Esophagus muscularis mucosa (tissue), 4 donors: Measurements from ENCODE around the gene CMTM8.

Source experiments
- EP300 ChIP-seq: sonication (generic); formaldehyde crosslinking; IDR thresholded peaks from one replicate; pipeline ENCODE4 v1.6.1; 2017; ENCODE audit warnings: antibody characterized with exemption
- POLR2AphosphoS5 ChIP-seq, 2 donors: sonication (generic); formaldehyde crosslinking; IDR thresholded peaks; one replicate each; pipeline ENCODE4 v1.6.1; 2017; ENCODE audit warnings: antibody characterized with exemption in 2 of 2
- TF ChIP-seq, protein P1 (sequence below), 3 experiments: fragments of 200-600 bp in 2 of 3; fragments of 450-650 bp in 1 of 3; sonication (generic) in 2 of 3; IDR thresholded peaks; one replicate each; pipeline ENCODE4 v1.5.1; 2017 to 2019; ENCODE audit warnings: antibody characterized with exemption in 3 of 3, mild to moderate bottlenecking in 2 of 3, moderate library complexity in 1 of 3

GRCh38 chr3:32229565-32229964 lies 8.9 kb upstream of the CMTM8 start:
- TF ChIP-seq, protein P1, sequence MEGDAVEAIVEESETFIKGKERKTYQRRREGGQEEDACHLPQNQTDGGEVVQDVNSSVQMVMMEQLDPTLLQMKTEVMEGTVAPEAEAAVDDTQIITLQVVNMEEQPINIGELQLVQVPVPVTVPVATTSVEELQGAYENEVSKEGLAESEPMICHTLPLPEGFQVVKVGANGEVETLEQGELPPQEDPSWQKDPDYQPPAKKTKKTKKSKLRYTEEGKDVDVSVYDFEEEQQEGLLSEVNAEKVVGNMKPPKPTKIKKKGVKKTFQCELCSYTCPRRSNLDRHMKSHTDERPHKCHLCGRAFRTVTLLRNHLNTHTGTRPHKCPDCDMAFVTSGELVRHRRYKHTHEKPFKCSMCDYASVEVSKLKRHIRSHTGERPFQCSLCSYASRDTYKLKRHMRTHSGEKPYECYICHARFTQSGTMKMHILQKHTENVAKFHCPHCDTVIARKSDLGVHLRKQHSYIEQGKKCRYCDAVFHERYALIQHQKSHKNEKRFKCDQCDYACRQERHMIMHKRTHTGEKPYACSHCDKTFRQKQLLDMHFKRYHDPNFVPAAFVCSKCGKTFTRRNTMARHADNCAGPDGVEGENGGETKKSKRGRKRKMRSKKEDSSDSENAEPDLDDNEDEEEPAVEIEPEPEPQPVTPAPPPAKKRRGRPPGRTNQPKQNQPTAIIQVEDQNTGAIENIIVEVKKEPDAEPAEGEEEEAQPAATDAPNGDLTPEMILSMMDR (IDR thresholded peaks at IDR 0.05): no peak
- no peak for TF ChIP-seq POLR2AphosphoS5 (IDR thresholded peaks at IDR 0.05)
- no peak for TF ChIP-seq EP300
